K562 (cell line): ENCODE measurements around the gene DIAPH1. TPM values are rescaled to one million over a fixed set of nuclear protein-coding genes. Genes with fewer than 3 reads are reported as not detected.

ENCODE experiments used
- CREB5 ChIP-seq: fragments of 250-450 bp; sonication (Bioruptor Pico); IDR thresholded peaks from 2 replicates; pipeline ENCODE4 v1.5.0; 2020; ENCODE audit warnings: mild to moderate bottlenecking
- FOXM1 ChIP-seq, 2 experiments: fragments of 450-650 bp in 1 of 2; sonication (generic) in 1 of 2; formaldehyde crosslinking in 1 of 2; IDR thresholded peaks; 2 replicates each; pipeline versions ENCODE4 v1.6.1 to v1.9.0; 2017 to 2022; ENCODE audit warnings: low read depth in 2 of 2, mild to moderate bottlenecking in 2 of 2, missing genetic modification reagents in 1 of 2, moderate library complexity in 1 of 2
- HINFP ChIP-seq: fragments of 450-650 bp; conservative IDR thresholded peaks from 2 replicates; pipeline ENCODE4 v1.6.1; 2016; ENCODE audit warnings: missing genetic modification characterization, low read depth, mild to moderate bottlenecking, control low read depth, missing compliant biosample characterization
- MXD1 ChIP-seq: fragments of 250-450 bp; sonication (Bioruptor Pico); IDR thresholded peaks from 2 replicates; pipeline ENCODE4 v1.8.0; 2021; ENCODE audit warnings: borderline replicate concordance, mild to moderate bottlenecking, moderate library complexity; ENCODE audit not compliant: poor library complexity, severe bottlenecking
- MXI1 ChIP-seq: IDR thresholded peaks from 2 replicates; pipeline ENCODE4 v1.6.1; 2011; ENCODE audit warnings: low read depth, mild to moderate bottlenecking, improper control_type of control experiment, low read length
- NR2C2 ChIP-seq, 2 experiments: fragments of 200-800 bp in 1 of 2; sonication (Bioruptor generic) in 1 of 2; sonication (generic) in 1 of 2; formaldehyde crosslinking in 1 of 2; IDR thresholded peaks; 2 replicates each; pipeline versions ENCODE4 v1.6.1 to v1.8.0; 2016 to 2022; ENCODE audit warnings: mild to moderate bottlenecking in 1 of 2, missing compliant biosample characterization in 1 of 2, missing genetic modification characterization in 1 of 2, missing genetic modification reagents in 1 of 2
- POLR2B ChIP-seq: fragments of 450-650 bp; IDR thresholded peaks from 2 replicates; pipeline ENCODE4 v1.6.1; 2018; ENCODE audit warnings: low read depth; ENCODE audit not compliant: partially characterized antibody
- RAD21 ChIP-seq, 2 experiments: fragments of 250-450 bp in 1 of 2; fragments of 450-650 bp in 1 of 2; sonication (Bioruptor Pico) in 1 of 2; formaldehyde crosslinking in 1 of 2; IDR thresholded peaks in 1 of 2; conservative IDR thresholded peaks in 1 of 2; 2 replicates each; pipeline versions ENCODE4 v1.4.0 to v1.8.0; 2020 to 2022; ENCODE audit warnings: mild to moderate bottlenecking in 2 of 2, moderate library complexity in 1 of 2
- RBFOX2 ChIP-seq: fragments of 200-400 bp; formaldehyde crosslinking; IDR thresholded peaks from 2 replicates; pipeline ENCODE4 v1.6.1; 2017; ENCODE audit warnings: low read depth, mild to moderate bottlenecking, low read length, moderate library complexity
- SLC30A9 ChIP-seq: fragments of 250-450 bp; sonication (Bioruptor Pico); IDR thresholded peaks from 2 replicates; pipeline ENCODE4 v1.8.0; 2022; ENCODE audit warnings: mild to moderate bottlenecking, moderate library complexity
- TEAD1 ChIP-seq, 2 experiments: fragments of 450-650 bp in 1 of 2; sonication (generic) in 1 of 2; formaldehyde crosslinking; IDR thresholded peaks; 2 replicates each; pipeline versions ENCODE4 v1.4.0 to v1.8.0; 2020 to 2022; ENCODE audit warnings: mild to moderate bottlenecking in 2 of 2, missing genetic modification reagents in 1 of 2
- ZKSCAN1 ChIP-seq: fragments of 150-350 bp; IDR thresholded peaks from 2 replicates; pipeline ENCODE4 v1.6.1; 2016; ENCODE audit warnings: low read depth, low read length
- ZNF449 ChIP-seq: fragments of 250-450 bp; sonication (Bioruptor Pico); IDR thresholded peaks from 2 replicates; pipeline ENCODE4 v1.8.0; 2022; ENCODE audit warnings: moderate library complexity, mild to moderate bottlenecking, inconsistent platforms
- ZNF584 ChIP-seq: fragments of 200-800 bp; sonication (Bioruptor generic); IDR thresholded peaks from 2 replicates; pipeline ENCODE4 v1.6.1; 2016; ENCODE audit warnings: low read depth, mild to moderate bottlenecking, missing genetic modification characterization, missing compliant biosample characterization
- polyA plus RNA-seq, 8 experiments: library from polyadenylated mRNA; depleted of rRNA in 4 of 8; stranded (reverse) in 5 of 8; unstranded in 3 of 8; fragments of >200 nt; fragmentation: Nextera tagmentation in 2 of 8; fragmentation: Illumina TruSeq in 1 of 8; extraction: Ambion mirVana in 2 of 8; extraction: Trizol in 1 of 8; gene quantifications; 2 replicates each; pipeline versions ENCODE4 v1.2.1 to v1.2.3, GENCODE V29; 2011 to 2014; ENCODE audit warnings: inconsistent platforms in 1 of 8, missing spikeins in 1 of 8
- total RNA-seq, 7 experiments: library from RNA; depleted of rRNA in 6 of 7; stranded (reverse); fragments of >200 nt in 6 of 7; fragmentation: Illumina TruSeq in 2 of 7; extraction: Trizol in 2 of 7; gene quantifications; 2 replicates each; pipeline versions ENCODE4 v1.2.1 to v1.2.3, GENCODE V29; 2011 to 2021; ENCODE audit warnings: low replicate concordance in 1 of 7
- TF ChIP-seq, protein P1 (sequence below): fragments of 450-650 bp; IDR thresholded peaks from 2 replicates; pipeline ENCODE4 v1.6.1; 2018; ENCODE audit warnings: mild to moderate bottlenecking, low read depth; ENCODE audit not compliant: partially characterized antibody
- TF ChIP-seq, protein P2 (sequence below): fragments of 450-650 bp; formaldehyde crosslinking; conservative IDR thresholded peaks from 2 replicates; pipeline ENCODE4 v1.4.0; 2022; ENCODE audit warnings: mild to moderate bottlenecking, missing genetic modification characterization

The DIAPH1 gene
- total and polyA plus RNA-seq, 9 of the 15 experiments (the other 6 are each of a cell fraction or from before 2014, with no cell fraction given), result 60.8 to 328 (median 97.8) TPM

GRCh38 chr5:141618804-141619554 lies at the start of gene DIAPH1 (continued):
- TF ChIP-seq, protein P1, sequence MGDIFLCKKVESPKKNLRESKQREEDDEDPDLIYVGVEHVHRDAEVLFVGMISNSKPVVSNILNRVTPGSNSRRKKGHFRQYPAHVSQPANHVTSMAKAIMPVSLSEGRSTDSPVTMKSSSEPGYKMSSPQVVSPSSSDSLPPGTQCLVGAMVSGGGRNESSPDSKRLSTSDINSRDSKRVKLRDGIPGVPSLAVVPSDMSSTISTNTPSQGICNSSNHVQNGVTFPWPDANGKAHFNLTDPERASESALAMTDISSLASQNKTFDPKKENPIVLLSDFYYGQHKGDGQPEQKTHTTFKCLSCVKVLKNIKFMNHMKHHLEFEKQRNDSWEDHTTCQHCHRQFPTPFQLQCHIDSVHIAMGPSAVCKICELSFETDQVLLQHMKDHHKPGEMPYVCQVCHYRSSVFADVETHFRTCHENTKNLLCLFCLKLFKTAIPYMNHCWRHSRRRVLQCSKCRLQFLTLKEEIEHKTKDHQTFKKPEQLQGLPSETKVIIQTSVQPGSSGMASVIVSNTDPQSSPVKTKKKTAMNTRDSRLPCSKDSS, result no peak
- TF ChIP-seq POLR2B, result no peak
- TF ChIP-seq MXI1, result peak; percentile 86
- peak; percentile 62; the same call in 1 of the 2 replicates for TF ChIP-seq HINFP (tag)
- no peak for TF ChIP-seq NR2C2 (CRISPR knock-in tag; IDR thresholded peaks at IDR 0.05)
- peak; percentile 76; the same call in 1 of the 2 replicates for TF ChIP-seq NR2C2 (tag; IDR thresholded peaks at IDR 0.05)
- no peak for TF ChIP-seq SLC30A9 (CRISPR knock-in tag)
- TF ChIP-seq, protein P2, sequence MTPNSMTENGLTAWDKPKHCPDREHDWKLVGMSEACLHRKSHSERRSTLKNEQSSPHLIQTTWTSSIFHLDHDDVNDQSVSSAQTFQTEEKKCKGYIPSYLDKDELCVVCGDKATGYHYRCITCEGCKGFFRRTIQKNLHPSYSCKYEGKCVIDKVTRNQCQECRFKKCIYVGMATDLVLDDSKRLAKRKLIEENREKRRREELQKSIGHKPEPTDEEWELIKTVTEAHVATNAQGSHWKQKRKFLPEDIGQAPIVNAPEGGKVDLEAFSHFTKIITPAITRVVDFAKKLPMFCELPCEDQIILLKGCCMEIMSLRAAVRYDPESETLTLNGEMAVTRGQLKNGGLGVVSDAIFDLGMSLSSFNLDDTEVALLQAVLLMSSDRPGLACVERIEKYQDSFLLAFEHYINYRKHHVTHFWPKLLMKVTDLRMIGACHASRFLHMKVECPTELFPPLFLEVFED, result no peak
- peak; percentile 94 for TF ChIP-seq RBFOX2
- 0 out of 2 replicates have a peak, but pooled peaks have one; percentile 18 for TF ChIP-seq ZNF584 (CRISPR knock-in tag)
- peak; percentile 49 to 88; a peak in 3 of 4 replicates for TF ChIP-seq TEAD1 (CRISPR knock-in tag; IDR thresholded peaks at IDR 0.05)
- peak; percentile 95 for TF ChIP-seq MXD1 (CRISPR knock-in tag)
- TF ChIP-seq FOXM1 (IDR thresholded peaks at IDR 0.05; ENCODE audit: low read depth), result no peak
- TF ChIP-seq FOXM1 (CRISPR knock-in tag; IDR thresholded peaks at IDR 0.05; ENCODE audit: low read depth), result peak; percentile 82
- no peak for TF ChIP-seq CREB5 (CRISPR knock-in tag)
- peak; percentile 97 to 100 for TF ChIP-seq RAD21 (CRISPR knock-in tag; conservative IDR thresholded peaks at IDR 0.05 in 1 of 2, IDR thresholded peaks at IDR 0.05 in 1 of 2)
- no peak for TF ChIP-seq ZNF449 (CRISPR knock-in tag)
- peak; percentile 58; the same call in 1 of the 2 replicates for TF ChIP-seq ZKSCAN1
